ENCODE results near the gene TPM3. TPM values are rescaled to one million over a fixed set of nuclear protein-coding genes. Genes with fewer than 3 reads are reported as not detected.
A peak's percentile ranks its signal among the peaks of the same experiment; 100 is the strongest.

The TPM3 gene
- total RNA-seq, 1 donor from 2014 or later, result 279 TPM

- Histone ChIP-seq H3K4me3 (ENCODE audit: low read depth, low read length) (no peak overlapping the region), H3K36me3 (ENCODE audit: control insufficient read depth, insufficient read depth, low read length) (peaks cover 42% of the 10 kb centered on the region), H3K27me3 (ENCODE audit: control insufficient read depth, insufficient read depth, low read length) (no peaks in the 10 kb centered on the region)
- no peak for DNase-seq (ENCODE audit: low read depth)
- TF ChIP-seq CTCF (IDR thresholded peaks at IDR 0.05; ENCODE audit: insufficient read depth, low read length, severe bottlenecking), result no peak
- no peak for FAIRE-seq
Measured at GRCh38 chr1:154171880-154172279, 20.0 kb downstream of the TPM3 start.

- peaks cover 44% of the 10 kb centered on the region for H3K36me3 ChIP-seq (ENCODE audit: control insufficient read depth, insufficient read depth, low read length)
- H3K27me3 ChIP-seq (ENCODE audit: control insufficient read depth, insufficient read depth, low read length), result no peaks in the 10 kb centered on the region
- FAIRE-seq (no peak), DNase-seq (ENCODE audit: low read depth) (no peak)
- no peak overlapping the region for H3K4me3 ChIP-seq (ENCODE audit: low read depth, low read length)
- no peak for TF ChIP-seq CTCF (IDR thresholded peaks at IDR 0.05; ENCODE audit: insufficient read depth, low read length, severe bottlenecking)
Measured at GRCh38 chr1:154171223-154171583, 20.7 kb downstream of the TPM3 start.

- peaks cover 45% of the 10 kb centered on the region for H3K36me3 ChIP-seq (ENCODE audit: control insufficient read depth, insufficient read depth, low read length)
Measured at GRCh38 chr1:154170547-154171222, 21.2 kb downstream of the TPM3 start.

GRCh38 chr1:154167461-154167860 is 24.4 kb downstream of the TPM3 start:
- Histone ChIP-seq H3K27me3 (ENCODE audit: control insufficient read depth, insufficient read depth, low read length) (no peaks in the 10 kb centered on the region), H3K36me3 (ENCODE audit: control insufficient read depth, insufficient read depth, low read length) (peaks cover 44% of the 10 kb centered on the region), H3K4me3 (ENCODE audit: low read depth, low read length) (no peak overlapping the region)
- TF ChIP-seq CTCF (IDR thresholded peaks at IDR 0.05; ENCODE audit: insufficient read depth, low read length, severe bottlenecking), result no peak
- FAIRE-seq (no peak), DNase-seq (ENCODE audit: low read depth) (no peak)

More at GRCh38 chr1:154170547-154171222, 21.2 kb downstream of the TPM3 start:
- Histone ChIP-seq H3K4me3 (ENCODE audit: low read depth, low read length) (no peak overlapping the region), H3K27me3 (ENCODE audit: control insufficient read depth, insufficient read depth, low read length) (no peaks in the 10 kb centered on the region)
- peak; percentile 28 for FAIRE-seq
- peak; percentile 70 for DNase-seq (ENCODE audit: low read depth)
- no peak for TF ChIP-seq CTCF (IDR thresholded peaks at IDR 0.05; ENCODE audit: insufficient read depth, low read length, severe bottlenecking)

GRCh38 chr1:154166207-154166606 is 25.7 kb downstream of the TPM3 start:
- Histone ChIP-seq H3K27me3 (ENCODE audit: control insufficient read depth, insufficient read depth, low read length) (no peaks in the 10 kb centered on the region), H3K4me3 (ENCODE audit: low read depth, low read length) (no peak overlapping the region), H3K36me3 (ENCODE audit: control insufficient read depth, insufficient read depth, low read length) (peaks cover 38% of the 10 kb centered on the region)
- DNase-seq (ENCODE audit: low read depth) (no peak), FAIRE-seq (no peak)
- TF ChIP-seq CTCF (IDR thresholded peaks at IDR 0.05; ENCODE audit: insufficient read depth, low read length, severe bottlenecking), result no peak

- FAIRE-seq (no peak), DNase-seq (ENCODE audit: low read depth) (no peak)
- Histone ChIP-seq H3K27me3 (ENCODE audit: control insufficient read depth, insufficient read depth, low read length) (no peaks in the 10 kb centered on the region), H3K4me3 (ENCODE audit: low read depth, low read length) (no peak overlapping the region), H3K36me3 (ENCODE audit: control insufficient read depth, insufficient read depth, low read length) (peaks cover 13% of the 10 kb centered on the region)
- no peak for TF ChIP-seq CTCF (IDR thresholded peaks at IDR 0.05; ENCODE audit: insufficient read depth, low read length, severe bottlenecking)
Measured at GRCh38 chr1:154159554-154159953, 32.3 kb downstream of the TPM3 start.
